MM.1S (cell line): Measurements from ENCODE around the gene TBC1D8.

Source experiments
- DNase-seq: peaks from one replicate; pipeline ENCODE4 v3.0.0-alpha.2; 2015
- H2AFZ ChIP-seq: fragments of 300-600 bp; sonication (generic); 2 replicates; pipeline ENCODE4 v1.6.0; 2016; ENCODE audit warnings: antibody characterized with exemption, low read length
- H3F3A ChIP-seq: fragments of 300-600 bp; sonication (generic); 2 replicates; pipeline ENCODE4 v1.6.1; 2016; ENCODE audit warnings: mild to moderate bottlenecking, antibody characterized with exemption, low read length, moderate library complexity, mixed read lengths; ENCODE audit not compliant: insufficient read depth
- H3K27ac ChIP-seq: fragments of 300-600 bp; sonication (generic); 2 replicates; pipeline ENCODE4 v1.5.1; 2016; ENCODE audit warnings: mild to moderate bottlenecking, low read length
- H3K27me3 ChIP-seq: fragments of 300-600 bp; sonication (generic); replicated peaks from 2 replicates; pipeline ENCODE4 v1.6.0; 2016; ENCODE audit warnings: low read length; ENCODE audit not compliant: insufficient read depth
- H3K36me3 ChIP-seq: fragments of 300-600 bp; sonication (generic); replicated peaks from 2 replicates; pipeline ENCODE4 v1.6.1; 2016; ENCODE audit warnings: mild to moderate bottlenecking, low read length, mixed read lengths; ENCODE audit not compliant: insufficient read depth
- H3K4me1 ChIP-seq: fragments of 300-600 bp; sonication (generic); 2 replicates; pipeline ENCODE4 v1.6.1; 2016; ENCODE audit warnings: low read length, mixed read lengths
- H3K4me2 ChIP-seq: fragments of 300-600 bp; sonication (generic); 2 replicates; pipeline ENCODE4 v1.6.0; 2016; ENCODE audit warnings: low read depth, low read length
- H3K4me3 ChIP-seq: fragments of 300-600 bp; sonication (generic); 2 replicates; pipeline ENCODE4 v1.5.1; 2016; ENCODE audit warnings: low read length, mixed read lengths
- H3K79me2 ChIP-seq: fragments of 300-600 bp; sonication (generic); 2 replicates; pipeline ENCODE4 v1.6.1; 2016; ENCODE audit warnings: mixed run types, low read length, mixed read lengths
- H3K9ac ChIP-seq: fragments of 300-600 bp; sonication (generic); 2 replicates; pipeline ENCODE4 v1.6.1; 2016; ENCODE audit warnings: low read length, mixed read lengths
- H3K9me2 ChIP-seq: fragments of 300-600 bp; sonication (generic); replicated peaks from 2 replicates; pipeline ENCODE4 v1.6.1; 2016; ENCODE audit warnings: mild to moderate bottlenecking, low read length, mixed read lengths; ENCODE audit not compliant: insufficient read depth
- H3K9me3 ChIP-seq: fragments of 300-600 bp; sonication (generic); replicated peaks from 2 replicates; pipeline ENCODE4 v1.6.1; 2016; ENCODE audit warnings: mild to moderate bottlenecking, low read length, mixed read lengths; ENCODE audit not compliant: insufficient read depth
- H4K20me1 ChIP-seq: fragments of 300-600 bp; sonication (generic); 2 replicates; pipeline ENCODE4 v1.6.1; 2016; ENCODE audit warnings: mild to moderate bottlenecking, low read length, moderate library complexity, mixed read lengths; ENCODE audit not compliant: insufficient read depth
- CTCF ChIP-seq: fragments of 300-600 bp; sonication (generic); IDR thresholded peaks from 2 replicates; pipeline ENCODE4 v1.5.1; 2016; ENCODE audit warnings: antibody characterized with exemption, low read length, mixed read lengths
- EZH2 ChIP-seq: fragments of 300-600 bp; sonication (generic); optimal IDR thresholded peaks from 2 replicates; pipeline ENCODE3; 2017; ENCODE audit warnings: low read depth, mild to moderate bottlenecking, antibody characterized with exemption, low read length, mixed read lengths
- EZH2phosphoT487 ChIP-seq: fragments of 300-600 bp; sonication (generic); IDR thresholded peaks from 2 replicates; pipeline ENCODE4 v1.6.1; 2018; ENCODE audit warnings: antibody characterized with exemption, low read length

The TBC1D8 gene

GRCh38 chr2:101112772-101113157 lies 38.4 kb downstream of the TBC1D8 start:
- no peaks in the 10 kb centered on the region for H3K79me2 ChIP-seq
- H3K4me2 ChIP-seq = no peak overlapping the region
- no peaks in the 10 kb centered on the region for H3K9me3 ChIP-seq
- no peaks in the 10 kb centered on the region for H3F3A ChIP-seq
- no peak overlapping the region for H2AFZ ChIP-seq
- TF ChIP-seq CTCF = no peak
- TF ChIP-seq EZH2phosphoT487 = no peak
- no peak for TF ChIP-seq EZH2
- no peaks in the 10 kb centered on the region for H3K36me3 ChIP-seq
- no peak overlapping the region for H3K4me3 ChIP-seq
- no peak for DNase-seq
- no peaks in the 10 kb centered on the region for H3K27me3 ChIP-seq
- no peak overlapping the region for H3K27ac ChIP-seq
- H3K4me1 ChIP-seq = no peaks in the 10 kb centered on the region
- H3K9ac ChIP-seq = no peak overlapping the region
- no peaks in the 10 kb centered on the region for H4K20me1 ChIP-seq
- no peaks in the 10 kb centered on the region for H3K9me2 ChIP-seq

GRCh38 chr2:101111917-101112771 lies 39.0 kb downstream of the TBC1D8 start:
- no peaks in the 10 kb centered on the region for H3K9me2 ChIP-seq
- H3K4me3 ChIP-seq = no peak overlapping the region
- no peak for DNase-seq
- H3K79me2 ChIP-seq = no peaks in the 10 kb centered on the region
- H3K27me3 ChIP-seq = no peaks in the 10 kb centered on the region
- no peak overlapping the region for H2AFZ ChIP-seq
- no peaks in the 10 kb centered on the region for H3K9me3 ChIP-seq
- no peak overlapping the region for H3K4me2 ChIP-seq
- no peaks in the 10 kb centered on the region for H3K4me1 ChIP-seq
- H3F3A ChIP-seq = no peaks in the 10 kb centered on the region
- H3K9ac ChIP-seq = no peak overlapping the region
- TF ChIP-seq EZH2phosphoT487 = no peak
- TF ChIP-seq CTCF = no peak
- TF ChIP-seq EZH2 = no peak
- no peaks in the 10 kb centered on the region for H4K20me1 ChIP-seq
- no peak overlapping the region for H3K27ac ChIP-seq
- H3K36me3 ChIP-seq = no peaks in the 10 kb centered on the region

GRCh38 chr2:101111262-101111838 lies 39.8 kb downstream of the TBC1D8 start:
- Histone ChIP-seq H3K9me3 (no peaks in the 10 kb centered on the region), H3K79me2 (no peaks in the 10 kb centered on the region), H3K27me3 (no peaks in the 10 kb centered on the region), H3K4me1 (no peaks in the 10 kb centered on the region), H3K27ac (no peak overlapping the region), H3K9me2 (no peaks in the 10 kb centered on the region), H3K36me3 (no peaks in the 10 kb centered on the region), H3K4me3 (no peak overlapping the region), H3F3A (no peaks in the 10 kb centered on the region), H3K9ac (no peak overlapping the region), H4K20me1 (no peaks in the 10 kb centered on the region), H2AFZ (no peak overlapping the region), H3K4me2 (no peak overlapping the region)
- no peak for TF ChIP-seq EZH2phosphoT487
- TF ChIP-seq CTCF = no peak
- no peak for TF ChIP-seq EZH2
- no peak for DNase-seq
